LoVo (cell line): Measurements from ENCODE around the gene CCDC194.
"Not testable (repeated sequence)": the region's sequence is repeated elsewhere in the genome, so short reads cannot be mapped to it uniquely, and the experiment has no call there.

Experiments used
- DNase-seq: peaks from one replicate; pipeline ENCODE4 v3.0.0-alpha.2; 2016; ENCODE audit warnings: low spot score

CCDC194 gene

DNA sequence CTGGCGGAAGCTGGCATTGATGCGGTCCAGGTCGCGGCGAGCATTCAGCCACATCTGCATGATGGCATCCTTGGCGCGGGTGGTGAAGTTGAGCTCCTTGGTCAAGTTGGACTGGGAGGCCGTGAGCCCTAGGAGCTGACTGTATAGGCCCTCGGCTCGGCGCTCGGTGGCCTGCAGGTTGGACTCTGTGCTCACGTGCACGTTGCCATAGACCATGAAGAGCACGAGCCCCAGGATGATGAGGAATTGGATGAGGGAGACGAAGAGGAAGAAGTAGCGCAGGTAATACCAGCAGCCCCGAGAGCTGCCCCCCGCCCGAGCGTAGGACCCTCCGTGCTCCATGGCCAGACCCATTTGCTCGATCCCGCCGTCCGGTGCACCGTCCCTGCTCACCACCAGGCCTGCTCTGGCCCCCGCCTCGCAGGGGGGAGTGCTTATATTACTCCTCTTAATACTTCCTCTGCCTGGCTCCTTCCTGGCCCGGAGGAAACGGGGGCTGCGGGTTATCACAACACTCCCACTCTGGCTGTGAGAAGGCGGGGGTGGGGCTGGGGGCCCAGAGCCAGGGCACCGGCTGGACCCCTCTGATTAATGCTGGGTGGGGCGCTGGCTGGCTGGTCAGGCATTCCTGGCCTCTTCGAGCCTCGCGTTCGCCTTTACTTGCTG is 16.9 kb downstream of the CCDC194 start, which contains the start of gene PLVAP:
Gene PLVAP (minus strand): TSS at position 408 of the 666 bp plus-strand sequence. CDS start 54 bp downstream, at position 354.
- no peak for DNase-seq

DNA sequence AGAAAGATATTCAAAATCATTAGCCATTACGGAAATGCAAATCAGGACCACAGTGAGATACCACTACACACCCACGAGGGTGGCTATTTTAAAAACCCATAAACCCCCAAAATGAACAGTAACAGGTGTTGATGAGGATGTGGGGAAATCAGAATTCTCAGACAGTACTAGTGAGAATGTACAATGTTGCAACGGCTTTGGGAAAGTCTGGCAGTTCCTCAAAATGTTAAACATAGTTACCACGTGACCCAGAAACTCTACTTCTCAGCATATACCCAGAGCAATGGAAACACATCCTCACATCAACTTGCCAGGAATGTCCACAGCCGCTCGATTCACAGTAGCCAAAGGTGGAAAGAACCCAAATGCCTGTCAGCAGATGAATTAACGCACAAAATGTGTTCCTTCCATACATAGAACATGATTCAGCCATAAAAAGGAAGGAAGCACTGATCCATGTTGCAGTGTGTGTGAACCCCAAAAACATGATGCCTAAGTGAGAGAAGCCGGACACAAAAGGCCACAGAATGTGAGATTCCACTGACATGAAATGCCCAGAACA is 23.9 kb downstream of the CCDC194 start:
- no peak for DNase-seq

DNA sequence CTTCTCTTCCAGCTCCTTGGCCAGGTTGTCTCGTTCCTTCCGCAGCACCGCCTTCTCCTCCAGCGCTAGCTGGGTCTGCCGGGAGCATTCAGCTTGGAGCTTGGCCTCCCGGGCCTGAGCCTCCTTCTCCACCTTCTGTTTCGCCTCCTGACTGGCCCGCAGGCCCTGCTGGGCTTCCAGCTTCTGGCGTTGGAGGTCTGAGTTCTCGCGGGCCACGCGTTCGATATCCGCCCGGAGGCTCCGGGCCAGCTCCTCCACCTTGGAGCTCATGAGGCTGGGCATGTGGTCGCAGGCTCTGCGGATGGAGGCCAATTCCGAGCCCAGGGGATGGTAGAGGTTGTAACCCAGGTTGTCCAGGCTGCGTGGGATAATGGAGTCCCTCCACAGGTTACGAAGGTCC is 28.6 kb downstream of the CCDC194 start:
- DNase-seq = no peak

DNA sequence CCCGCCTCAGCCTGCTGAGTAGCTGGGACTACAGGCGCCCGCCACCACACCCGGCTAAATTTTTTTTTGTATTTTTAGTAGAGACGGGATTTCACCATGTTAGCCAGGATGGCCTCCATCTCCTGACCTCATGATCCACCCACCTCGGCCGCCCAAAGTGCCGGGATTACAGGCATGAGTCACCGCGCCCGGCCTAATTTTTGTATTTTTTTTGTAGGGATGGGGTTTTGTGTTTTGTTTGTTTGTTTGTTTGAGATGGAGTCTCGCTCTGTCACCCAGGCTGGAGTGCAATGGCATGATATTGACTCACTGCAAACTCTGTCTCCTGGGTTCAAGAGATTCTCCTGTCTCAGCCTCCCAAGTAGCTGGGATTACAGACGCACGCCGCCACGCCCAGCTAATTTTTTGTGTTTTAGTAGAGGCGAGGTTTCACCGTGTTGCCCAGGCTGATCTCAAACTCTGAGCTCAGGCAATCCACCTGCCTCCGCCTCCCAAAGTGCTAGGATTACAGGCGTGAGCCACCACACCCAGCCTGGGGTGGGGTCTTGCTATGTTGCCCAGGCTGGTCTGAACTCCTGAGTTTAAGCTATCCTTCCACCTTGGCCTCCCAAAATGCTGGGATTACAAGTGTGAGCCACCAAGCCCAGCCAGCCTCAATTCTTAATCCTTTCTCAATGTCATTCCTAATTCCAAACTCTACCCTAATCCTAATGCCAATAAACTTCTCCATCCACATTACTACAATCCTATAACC is 30.0 kb downstream of the CCDC194 start:
- not testable (repeated sequence) for DNase-seq

DNA sequence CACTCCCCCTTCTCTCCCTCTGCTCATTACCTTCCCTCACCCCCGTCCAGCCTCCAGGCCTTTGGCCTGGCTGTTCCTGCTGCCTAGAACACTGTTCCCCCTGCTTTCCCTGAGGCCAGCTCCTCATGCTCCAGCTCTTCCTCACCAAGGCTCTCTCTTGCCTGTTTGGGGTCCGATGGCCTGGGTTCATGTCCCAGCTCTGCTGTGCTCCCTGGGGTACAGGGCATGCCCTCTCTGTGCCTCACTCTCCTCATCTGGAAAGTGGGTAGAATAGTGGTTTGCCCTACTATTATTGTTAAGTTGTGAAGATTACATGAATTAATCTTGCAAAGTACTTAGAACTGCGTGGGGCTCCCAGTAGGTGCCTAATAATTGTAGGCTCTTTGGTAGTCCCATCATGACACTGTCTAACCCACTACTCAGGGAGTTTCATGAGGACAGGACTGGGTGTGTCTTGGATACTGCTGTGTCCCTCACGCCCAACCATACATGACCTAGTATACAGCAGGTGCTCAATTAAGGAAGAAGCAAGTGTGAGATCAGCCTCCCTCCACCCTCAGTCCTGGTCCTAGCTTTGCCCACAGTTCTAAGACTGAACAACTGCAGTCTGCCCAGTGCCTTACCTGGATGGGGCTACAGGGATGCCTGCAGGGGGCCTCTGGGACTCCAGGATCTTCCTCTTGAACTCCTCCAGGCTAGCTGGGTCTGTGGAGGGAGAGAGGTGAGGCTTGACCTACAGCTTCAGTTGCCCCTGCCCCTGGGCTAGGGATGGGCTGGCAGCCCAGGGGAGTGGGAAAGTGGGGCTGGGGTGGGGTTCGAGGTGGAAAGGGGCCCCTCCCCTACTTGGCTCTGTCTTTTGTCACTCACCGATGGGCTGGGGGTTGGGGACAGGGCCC is 33.8 kb downstream of the CCDC194 start:
- DNase-seq = no peak

DNA sequence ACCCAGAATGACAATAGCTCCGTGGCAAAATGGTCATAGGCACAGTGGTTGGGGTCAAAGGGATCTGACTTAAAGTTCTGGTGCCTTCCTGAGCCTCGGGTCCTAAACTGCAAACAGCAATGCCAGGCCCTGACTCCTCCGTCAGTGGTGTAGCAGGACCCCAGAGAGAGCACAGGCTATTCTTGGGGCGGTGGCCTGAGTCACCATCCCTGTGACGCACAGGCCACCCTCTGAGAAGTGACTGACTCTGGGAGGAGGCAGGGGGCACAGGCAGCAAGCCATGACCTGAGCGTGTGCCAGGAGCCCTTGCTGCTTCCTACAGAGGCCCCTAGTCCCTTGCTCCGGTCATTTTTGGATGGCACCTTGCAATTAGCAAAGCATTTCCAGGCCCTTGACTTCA is 35.6 kb downstream of the CCDC194 start:
- no peak for DNase-seq

DNA sequence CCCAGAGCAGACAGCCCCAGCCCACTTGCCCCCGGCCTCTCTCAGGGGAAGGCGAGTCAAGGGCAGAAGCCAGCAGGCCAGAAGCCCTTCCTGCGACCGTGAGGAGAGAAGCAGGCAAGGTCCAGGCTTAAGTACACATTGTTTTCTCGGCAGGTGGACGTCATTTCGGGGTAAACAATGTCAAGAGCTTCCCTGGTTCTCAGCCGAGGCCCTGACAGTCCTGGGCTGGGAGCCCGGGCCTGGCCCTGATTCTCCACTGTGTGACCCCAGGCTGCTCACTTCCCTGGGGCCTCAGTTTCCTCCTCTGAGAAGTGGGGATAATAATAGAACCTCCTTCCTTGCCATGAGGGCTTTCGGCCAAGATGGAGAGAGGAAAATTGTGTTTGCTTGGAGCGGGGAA is 36.3 kb downstream of the CCDC194 start:
- DNase-seq = no peak

DNA sequence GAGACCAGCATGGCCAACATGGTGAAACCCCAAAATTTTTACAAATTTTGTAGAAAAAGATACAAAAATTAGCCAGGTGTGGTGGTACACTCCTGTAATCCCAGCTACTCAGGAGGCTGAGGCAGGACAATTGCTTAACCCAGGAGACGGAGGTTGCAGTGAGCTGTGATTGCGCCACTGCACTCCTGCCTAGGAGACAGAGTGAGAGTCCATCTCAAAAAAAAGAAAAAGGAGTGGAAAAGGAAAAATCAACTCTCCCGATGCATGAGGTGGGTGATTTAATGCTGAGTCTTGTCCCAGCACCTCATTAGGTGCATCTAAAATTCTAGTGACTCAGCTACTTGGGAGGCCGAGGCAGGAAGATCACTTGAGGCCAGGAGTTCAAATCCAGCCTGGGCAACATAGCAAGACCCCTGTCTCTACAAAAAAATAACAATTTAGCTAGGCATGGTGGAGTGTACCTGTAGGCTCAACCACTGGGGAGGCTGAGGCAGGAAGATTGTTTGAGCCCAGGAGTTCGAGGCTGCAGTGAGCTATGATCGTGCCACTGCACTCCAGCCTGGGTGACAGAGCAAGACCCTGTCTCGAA is 36.8 kb downstream of the CCDC194 start:
- no peak for DNase-seq

DNA sequence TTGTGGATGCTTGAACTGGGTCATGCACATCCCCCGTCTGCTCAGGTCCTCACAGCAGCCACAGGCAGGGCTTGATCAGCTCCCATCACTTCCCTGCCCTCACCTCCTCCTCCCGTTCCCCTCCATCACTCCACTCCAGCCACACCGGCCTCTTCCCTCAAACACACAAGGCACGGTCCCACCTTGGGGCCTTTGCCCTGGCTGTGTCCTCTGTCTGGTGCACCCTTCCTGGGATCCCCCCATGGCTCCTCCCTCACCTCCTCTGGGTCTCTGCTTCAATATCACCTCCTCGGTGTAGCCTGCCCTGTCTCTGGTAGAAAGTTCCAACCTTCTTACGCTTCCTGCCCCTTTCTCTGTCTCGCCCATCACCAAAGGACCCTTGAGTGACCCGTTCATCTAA is 40.6 kb downstream of the CCDC194 start:
- no peak for DNase-seq

DNA sequence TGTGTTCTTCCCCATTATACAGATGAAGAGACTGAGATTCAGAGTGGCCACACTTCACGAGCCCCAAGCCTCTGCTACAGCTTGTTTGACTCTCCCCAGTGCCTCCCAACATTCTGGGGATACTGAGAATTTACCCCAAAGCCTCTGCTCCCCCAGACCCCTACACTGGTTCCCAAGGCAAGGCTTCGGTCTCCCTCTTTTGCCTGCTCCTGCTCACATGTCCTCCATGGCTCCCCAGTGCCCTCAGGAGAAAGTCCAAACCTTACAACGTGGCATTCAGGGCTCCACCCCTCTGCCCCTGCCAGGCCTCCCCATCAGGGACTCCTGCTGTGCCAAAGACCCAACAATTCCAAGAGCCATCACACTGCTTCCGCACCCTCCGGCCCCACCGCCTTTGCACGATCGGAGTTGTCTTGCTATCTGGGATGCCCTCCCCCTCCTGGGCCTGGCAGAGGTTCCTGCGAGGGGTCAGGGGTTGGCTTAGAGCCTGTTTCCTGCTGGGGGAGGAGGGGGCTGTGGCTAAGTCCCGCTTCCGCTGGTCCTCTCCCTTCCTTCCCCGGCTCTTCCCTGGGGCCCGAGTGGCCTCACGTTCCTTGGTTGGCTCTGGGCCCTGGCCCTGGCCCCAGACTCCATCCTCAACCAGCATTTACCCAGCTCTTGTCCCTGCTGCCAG is 41.3 kb downstream of the CCDC194 start:
- no peak for DNase-seq

DNA sequence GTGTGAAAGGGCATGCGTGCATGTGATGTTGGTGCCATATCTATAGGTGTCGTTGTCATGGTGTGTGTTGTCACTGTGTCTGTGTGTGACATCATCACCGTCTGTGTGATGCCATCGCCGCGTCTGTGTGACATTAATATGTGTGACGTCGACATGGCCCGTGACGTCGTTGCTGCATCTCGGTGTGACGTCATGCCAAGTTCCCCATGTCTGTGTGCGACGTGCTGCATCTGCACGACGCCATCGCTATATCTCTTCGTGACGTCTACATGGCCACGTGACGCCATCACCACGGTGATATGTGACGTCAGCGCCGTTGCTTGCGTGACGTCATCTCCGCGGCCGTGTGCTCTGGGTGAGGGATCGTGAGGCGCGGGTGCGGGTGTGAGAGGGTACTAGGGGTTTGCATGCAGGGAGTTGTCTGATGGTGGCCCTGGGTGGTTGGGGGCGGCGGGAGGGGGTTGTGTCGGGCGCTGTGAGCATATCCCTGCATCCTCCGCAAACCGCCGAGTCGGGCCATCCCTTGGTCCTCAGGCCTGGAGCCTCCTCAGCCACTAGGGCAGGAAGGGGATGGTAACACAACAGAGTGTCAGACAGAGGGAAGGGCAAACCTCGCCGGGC is 42.1 kb downstream of the CCDC194 start:
- no peak for DNase-seq

DNA sequence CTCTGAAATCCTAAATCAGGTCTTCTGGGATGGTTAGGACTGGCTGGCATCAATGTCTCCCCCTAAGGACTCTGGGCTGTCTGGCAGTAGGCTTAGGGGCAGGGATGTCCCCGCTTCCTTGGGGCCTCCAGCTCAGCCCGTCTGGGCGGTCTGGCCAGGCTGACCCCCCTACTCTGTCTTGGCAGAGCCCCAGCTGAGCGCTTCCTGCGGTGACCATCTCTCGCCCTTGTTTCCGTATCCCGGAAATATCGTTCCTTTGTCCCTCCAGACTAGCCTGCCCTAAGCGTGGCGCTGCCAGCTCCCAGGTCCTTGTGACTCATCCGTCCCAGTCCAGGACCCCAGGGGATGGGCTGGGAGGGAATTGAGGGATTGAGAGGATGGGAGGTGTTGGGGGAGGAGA is 45.3 kb downstream of the CCDC194 start:
- DNase-seq = peak; percentile 4

DNA sequence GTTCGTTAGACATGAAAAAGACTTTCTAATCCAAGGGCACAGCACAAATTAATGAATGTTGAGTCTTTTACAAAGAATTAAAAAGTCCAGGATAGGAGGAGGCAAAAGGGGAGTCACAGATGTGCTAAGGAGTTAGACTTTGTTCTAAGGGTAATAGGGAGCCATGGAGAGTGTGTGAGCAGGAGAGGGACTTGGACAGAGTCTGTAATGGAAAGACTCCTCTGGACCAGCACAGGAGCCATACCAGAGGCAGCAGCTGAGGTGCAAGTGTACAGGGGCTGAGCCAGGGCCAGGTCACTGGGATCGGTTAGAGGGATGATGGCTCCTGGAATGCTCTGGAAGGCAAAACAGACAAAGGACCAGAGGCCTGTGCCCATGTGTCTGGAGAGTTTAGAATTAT is 46.1 kb downstream of the CCDC194 start:
- DNase-seq = no peak

DNA sequence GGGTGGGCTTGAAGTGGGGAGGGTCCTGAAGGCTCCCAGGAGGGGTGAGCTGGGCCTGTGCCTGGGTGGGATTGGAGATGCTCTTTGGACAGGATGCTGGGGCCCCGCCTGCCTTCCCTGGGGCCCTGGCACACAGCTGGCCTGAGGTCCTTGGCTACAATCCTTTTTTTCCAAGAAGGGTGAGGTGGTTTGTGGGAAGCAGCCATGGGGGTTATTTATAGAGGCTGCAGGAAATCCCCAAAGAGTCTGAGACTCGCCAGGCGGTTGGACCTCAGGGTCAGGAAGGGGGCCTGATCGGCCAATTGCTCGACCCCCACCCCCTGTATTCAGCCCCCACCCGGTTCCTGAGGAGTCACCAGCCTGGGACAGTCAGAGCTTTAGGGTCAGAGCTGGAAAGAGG is 46.6 kb downstream of the CCDC194 start:
- no peak for DNase-seq

DNA sequence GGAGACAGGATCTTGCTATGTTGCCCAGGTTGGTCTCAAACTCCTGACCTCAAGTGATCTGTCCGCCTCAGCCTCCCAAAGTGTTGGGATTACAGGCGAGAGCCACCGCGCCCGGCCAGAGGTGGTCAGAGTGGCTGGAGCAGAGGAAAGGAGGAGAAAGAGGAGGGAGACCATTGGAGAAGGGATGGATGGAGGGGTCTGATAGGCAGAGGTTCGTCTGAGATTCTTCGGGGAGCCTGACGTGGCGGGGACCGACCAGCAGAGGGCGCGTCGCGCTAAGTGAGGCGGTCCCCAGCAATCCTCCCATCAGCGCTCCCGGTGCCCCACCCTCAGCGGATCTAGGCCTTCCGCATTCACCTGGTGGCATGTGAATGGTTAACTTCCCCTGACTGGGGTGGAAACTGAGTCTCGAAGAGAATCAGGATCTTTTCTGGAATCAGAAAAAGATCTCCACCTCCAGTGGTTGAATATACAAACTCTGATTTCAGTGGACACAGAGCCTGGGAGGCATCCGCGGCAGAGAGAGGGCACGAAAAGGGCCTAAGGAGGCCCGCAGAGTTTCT is 47.8 kb downstream of the CCDC194 start:
- DNase-seq = peak; percentile 75

DNA sequence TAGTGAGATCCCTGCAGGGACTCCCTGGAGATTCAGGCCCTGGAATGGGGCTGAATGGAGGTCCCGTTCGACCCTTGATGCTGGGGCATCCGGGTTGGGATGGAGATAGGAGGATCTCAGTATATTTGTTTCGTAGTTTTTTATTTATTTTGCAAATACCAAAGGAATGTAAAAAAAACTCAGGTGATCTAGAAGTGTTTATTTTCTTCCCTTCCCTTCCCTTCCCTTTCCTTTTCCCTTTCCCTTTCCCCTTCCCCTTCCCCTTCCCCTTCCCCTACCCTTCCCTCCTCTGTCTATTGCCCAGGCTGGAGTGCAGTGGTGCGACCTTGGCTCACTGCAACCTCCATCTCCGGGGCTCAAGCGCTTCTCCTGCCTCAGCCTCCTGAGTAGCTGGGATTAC is 52.2 kb downstream of the CCDC194 start:
- no peak for DNase-seq

DNA sequence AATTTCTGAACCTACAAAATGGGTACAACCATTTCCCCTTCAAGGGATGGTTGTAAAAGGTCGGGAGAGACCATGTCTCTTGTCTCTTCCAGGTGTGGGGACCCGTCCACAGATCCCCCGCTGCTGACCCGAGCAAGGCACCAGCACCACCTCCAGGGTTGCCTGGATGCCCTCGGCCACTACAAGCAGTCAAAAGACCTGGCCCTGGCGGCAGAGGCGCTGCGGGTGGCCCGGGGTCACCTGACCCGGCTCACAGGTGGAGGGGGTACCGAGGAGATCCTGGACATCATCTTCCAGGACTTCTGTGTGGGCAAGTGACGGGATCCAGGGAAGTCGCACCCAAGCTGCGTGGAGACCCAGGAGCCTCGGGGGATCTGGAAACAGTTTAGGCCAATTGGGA is 52.6 kb downstream of the CCDC194 start:
- DNase-seq = no peak

DNA sequence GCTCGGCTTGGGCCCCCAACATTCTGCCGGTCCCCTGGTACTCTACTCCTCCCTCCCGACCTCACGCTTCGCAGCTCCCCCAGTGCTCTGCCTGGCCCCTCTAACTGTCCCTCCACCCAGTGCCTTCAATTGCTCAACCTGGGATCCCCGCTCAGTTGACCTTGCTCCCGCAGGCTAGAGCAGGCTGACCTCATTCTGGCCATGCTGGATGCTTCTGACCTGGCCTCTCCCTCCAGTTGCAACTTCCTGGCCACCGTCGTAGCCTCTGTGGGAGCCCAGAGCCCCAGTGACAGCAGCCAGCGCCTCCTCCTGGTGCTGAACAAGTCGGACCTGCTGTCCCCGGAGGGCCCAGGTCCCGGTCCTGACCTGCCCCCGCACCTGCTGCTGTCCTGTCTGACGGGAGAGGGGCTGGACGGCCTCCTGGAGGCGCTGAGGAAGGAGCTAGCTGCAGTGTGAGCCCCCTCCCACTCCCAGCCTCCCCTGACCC is 53.1 kb downstream of the CCDC194 start:
- no peak for DNase-seq
